GM12878 (cell line): Measurements from ENCODE around the gene GRIK3. TPM values are rescaled to one million over a fixed set of nuclear protein-coding genes. Genes with fewer than 3 reads are reported as not detected.

ENCODE experiments used
- ATAC-seq: fragments of 200-7000 bp; cut with Tn5 transposase; 3 replicates; pipeline ENCODE4 v1.9.1; 2020; ENCODE audit warnings: mild to moderate bottlenecking, moderate library complexity
- BruUV-seq: library from RNA; stranded (reverse); fragments of 400-500 nt; replicated peaks from 2 replicates; lab custom pipeline; 2021; lab: Mats Ljungman, UMichigan
- CTCF ChIA-PET: fragments of 300-600 bp; sonication (Branson Sonifier 250); formaldehyde crosslinking; extraction: SDS; loops from one replicate; lab custom pipeline; 2021; ENCODE audit warnings: inconsistent platforms; lab: Yijun Ruan, JAX
- POLR2A ChIA-PET: fragments of 350-600 bp; formaldehyde crosslinking; extraction: SDS; loops from one replicate; lab custom pipeline; 2021; ENCODE audit warnings: inconsistent platforms; lab: Charles Lee
- RAD21 ChIA-PET: fragments of 300-600 bp; sonication (Branson Sonifier 250); formaldehyde crosslinking; loops from one replicate; lab custom pipeline; 2023; ENCODE audit warnings: antibody characterized with exemption; ENCODE audit not compliant: unreplicated experiment; lab: Charles Lee
- SMC1A ChIA-PET: fragments of 300-600 bp; sonication (Branson Sonifier 250); formaldehyde crosslinking; loops from one replicate; lab custom pipeline; 2023; ENCODE audit not compliant: unreplicated experiment, uncharacterized antibody; lab: Charles Lee
- DNase-seq: peaks from one replicate; pipeline ENCODE4 v3.0.0-alpha.2; 2011; ENCODE audit warnings: low read depth, low spot score
- FAIRE-seq: peaks from 3 replicates; lab custom pipeline; 2011; peaks lifted over from hg19 to GRCh38; lab: Jason Lieb, UNC
- H2AFZ ChIP-seq: 2 replicates; pipeline ENCODE4 v1.6.0; 2011; ENCODE audit warnings: low read depth, low read length, control low read depth; ENCODE audit not compliant: control insufficient read depth
- H3K27ac ChIP-seq: 2 replicates; pipeline ENCODE4 v1.5.1; 2011; ENCODE audit warnings: control low read depth; ENCODE audit not compliant: control insufficient read depth, insufficient read depth
- H3K27me3 ChIP-seq, 2 experiments: replicated peaks in 1 of 2; 2 replicates each; pipeline versions ENCODE4 v1.6.0 to v1.6.1; 2011; ENCODE audit warnings: low read length in 1 of 2; ENCODE audit not compliant: control insufficient read depth in 2 of 2, insufficient read depth in 2 of 2
- H3K36me3 ChIP-seq, 2 experiments: 2 replicates each; pipeline ENCODE4 v1.5.1; 2011; ENCODE audit warnings: low read length in 1 of 2; ENCODE audit not compliant: control insufficient read depth in 2 of 2, insufficient read depth in 2 of 2
- H3K4me1 ChIP-seq: 2 replicates; pipeline ENCODE4 v1.6.1; 2011; ENCODE audit warnings: mild to moderate bottlenecking, low read length, moderate library complexity, mixed read lengths; ENCODE audit not compliant: control insufficient read depth, insufficient read depth
- H3K4me2 ChIP-seq: 2 replicates; pipeline ENCODE4 v1.6.0; 2011; ENCODE audit warnings: control low read depth; ENCODE audit not compliant: control insufficient read depth, insufficient read depth
- H3K4me3 ChIP-seq: fragments of 200-600 bp; sonication (generic); 2 replicates; pipeline ENCODE4 v1.5.1; 2016
- H3K79me2 ChIP-seq: 2 replicates; pipeline ENCODE4 v1.6.0; 2011; ENCODE audit warnings: low read length; ENCODE audit not compliant: control insufficient read depth, insufficient read depth
- H3K9ac ChIP-seq: 2 replicates; pipeline ENCODE4 v1.8.0; 2011; ENCODE audit warnings: low read length, control low read depth, mixed read lengths; ENCODE audit not compliant: control insufficient read depth, insufficient read depth
- H3K9me3 ChIP-seq: replicated peaks from 3 replicates; pipeline ENCODE4 v1.5.1; 2011; ENCODE audit warnings: mild to moderate bottlenecking, low read length; ENCODE audit not compliant: control insufficient read depth, insufficient read depth
- H4K20me1 ChIP-seq: 2 replicates; pipeline ENCODE4 v1.6.0; 2011; ENCODE audit not compliant: control insufficient read depth, insufficient read depth
- BACH1 ChIP-seq: fragments of 450-650 bp; IDR thresholded peaks from 2 replicates; pipeline ENCODE4 v1.6.1; 2017; ENCODE audit warnings: mild to moderate bottlenecking, borderline replicate concordance
- IRF5 ChIP-seq: fragments of 450-650 bp; IDR thresholded peaks from 2 replicates; pipeline ENCODE4 v1.6.1; 2017; ENCODE audit warnings: borderline replicate concordance
- RAD51 ChIP-seq: fragments of 450-650 bp; IDR thresholded peaks from 2 replicates; pipeline ENCODE4 v1.6.1; 2016; ENCODE audit warnings: moderate library complexity, mild to moderate bottlenecking, inconsistent platforms
- RFX5 ChIP-seq: IDR thresholded peaks from 2 replicates; pipeline ENCODE4 v1.6.1; 2011; ENCODE audit warnings: low read depth, low read length, improper control_type of control experiment
- SPI1 ChIP-seq: IDR thresholded peaks from 2 replicates; pipeline ENCODE4 v1.6.1; 2011; ENCODE audit warnings: low read depth, mild to moderate bottlenecking, low read length, moderate library complexity, borderline replicate concordance; ENCODE audit not compliant: insufficient read depth
- STAT1 ChIP-seq: fragments of 450-650 bp; conservative IDR thresholded peaks from 2 replicates; pipeline ENCODE4 v1.6.1; 2014; ENCODE audit warnings: antibody characterized with exemption, mild to moderate bottlenecking
- TCF12 ChIP-seq: IDR thresholded peaks from 2 replicates; pipeline ENCODE4 v1.6.1; 2011; ENCODE audit warnings: low read depth, mild to moderate bottlenecking, low read length
- ZNF24 ChIP-seq: fragments of 450-650 bp; IDR thresholded peaks from 2 replicates; pipeline ENCODE4 v1.6.1; 2017; ENCODE audit warnings: antibody characterized with exemption, mild to moderate bottlenecking
- ZNF274 ChIP-seq: IDR thresholded peaks from one replicate; pipeline ENCODE4 v1.8.0; 2011; ENCODE audit not compliant: insufficient read length, insufficient read depth
- WGBS: methylation state at CpG from one replicate; pipeline ENCODE4 v1.1.6; 2016; ENCODE audit warnings: low lambda C conversion rate; ENCODE audit not compliant: insufficient replicate concordance, insufficient coverage; ENCODE audit errors: missing lambda C conversion rate; 5-methylcytosine and 5-hydroxymethylcytosine counted together
- in situ Hi-C: fragments of 300-500 bp; cut with MboI; formaldehyde crosslinking; loops from 9 replicates; pipeline ENCODE4 v1.14.3; 2018; ENCODE audit warnings: mixed read lengths
- intact Hi-C: fragments of 100-400 bp; cut with micrococcal nuclease; formaldehyde crosslinking; loops from one replicate; pipeline ENCODE4 v1.14.2; 2022; ENCODE audit not compliant: unreplicated experiment
- polyA plus RNA-seq, 11 experiments: library from polyadenylated mRNA; depleted of rRNA in 4 of 11; unstranded in 6 of 11; stranded (reverse) in 5 of 11; fragments of >200 nt; fragmentation: Nextera tagmentation in 4 of 11; fragmentation: Illumina TruSeq in 1 of 11; extraction: Ambion mirVana in 4 of 11; extraction: Trizol in 1 of 11; gene quantifications; 1 replicate in 1 of 11; 2 replicates in 10 of 11; pipeline versions ENCODE4 v1.2.1 to v1.2.3, GENCODE V29; 2011 to 2016; ENCODE audit warnings: inconsistent platforms in 2 of 11, missing spikeins in 2 of 11, low read depth in 1 of 11
- total RNA-seq, 4 experiments: library from RNA; depleted of rRNA in 3 of 4; stranded (reverse); fragments of >200 nt in 3 of 4; fragmentation: Illumina TruSeq in 1 of 4; extraction: Trizol in 1 of 4; gene quantifications; 2 replicates each; pipeline versions ENCODE4 v1.2.1 to v1.2.3, GENCODE V29; 2013 to 2021
- TF ChIP-seq, protein P1 (sequence below): IDR thresholded peaks from 2 replicates; pipeline ENCODE4 v1.6.1; 2011; ENCODE audit warnings: borderline replicate concordance, low read depth, mild to moderate bottlenecking, moderate library complexity, low read length; ENCODE audit not compliant: insufficient read depth, poor library complexity, severe bottlenecking
- TF ChIP-seq, protein P2 (sequence below): fragments of 150-350 bp; IDR thresholded peaks from 2 replicates; pipeline ENCODE4 v1.6.1; 2014; ENCODE audit warnings: mild to moderate bottlenecking, low read depth, low read length

The GRIK3 gene
- total and polyA plus RNA-seq, 10 of the 15 experiments (the other 5 are each of a cell fraction or from before 2014, with no cell fraction given) = not detected

GRCh38 chr1:36922071-36922470 lies 112.2 kb downstream of the GRIK3 start:
- Histone ChIP-seq H3K27ac (no peak overlapping the region), H3K4me3 (no peak overlapping the region), H3K9me3 (no peaks in the 10 kb centered on the region), H3K27me3 (no peaks in the 10 kb centered on the region; a peak in 1 of 4 replicates), H3K79me2 (no peaks in the 10 kb centered on the region), H2AFZ (no peak overlapping the region), H3K36me3 (no peaks in the 10 kb centered on the region), H4K20me1 (no peaks in the 10 kb centered on the region), H3K4me2 (no peak overlapping the region), H3K9ac (no peak overlapping the region), H3K4me1 (no peaks in the 10 kb centered on the region)
- ChIA-PET SMC1A (no interaction called here), CTCF (no interaction called here), RAD21 (no interaction called here), POLR2A (no interaction called here)
- no TSS peak for BruUV-seq
- DNase-seq (no peak), ATAC-seq (no peak), FAIRE-seq (no peak)
- no peak for TF ChIP-seq TCF12
- TF ChIP-seq ZNF24 = no peak
- no peak for TF ChIP-seq ZNF274
- no peak for TF ChIP-seq IRF5
- TF ChIP-seq RFX5 = no peak
- no peak for TF ChIP-seq STAT1
- TF ChIP-seq, protein P1, sequence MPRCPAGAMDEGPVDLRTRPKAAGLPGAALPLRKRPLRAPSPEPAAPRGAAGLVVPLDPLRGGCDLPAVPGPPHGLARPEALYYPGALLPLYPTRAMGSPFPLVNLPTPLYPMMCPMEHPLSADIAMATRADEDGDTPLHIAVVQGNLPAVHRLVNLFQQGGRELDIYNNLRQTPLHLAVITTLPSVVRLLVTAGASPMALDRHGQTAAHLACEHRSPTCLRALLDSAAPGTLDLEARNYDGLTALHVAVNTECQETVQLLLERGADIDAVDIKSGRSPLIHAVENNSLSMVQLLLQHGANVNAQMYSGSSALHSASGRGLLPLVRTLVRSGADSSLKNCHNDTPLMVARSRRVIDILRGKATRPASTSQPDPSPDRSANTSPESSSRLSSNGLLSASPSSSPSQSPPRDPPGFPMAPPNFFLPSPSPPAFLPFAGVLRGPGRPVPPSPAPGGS = no peak
- TF ChIP-seq BACH1 = no peak
- no peak for TF ChIP-seq RAD51
- TF ChIP-seq, protein P2, sequence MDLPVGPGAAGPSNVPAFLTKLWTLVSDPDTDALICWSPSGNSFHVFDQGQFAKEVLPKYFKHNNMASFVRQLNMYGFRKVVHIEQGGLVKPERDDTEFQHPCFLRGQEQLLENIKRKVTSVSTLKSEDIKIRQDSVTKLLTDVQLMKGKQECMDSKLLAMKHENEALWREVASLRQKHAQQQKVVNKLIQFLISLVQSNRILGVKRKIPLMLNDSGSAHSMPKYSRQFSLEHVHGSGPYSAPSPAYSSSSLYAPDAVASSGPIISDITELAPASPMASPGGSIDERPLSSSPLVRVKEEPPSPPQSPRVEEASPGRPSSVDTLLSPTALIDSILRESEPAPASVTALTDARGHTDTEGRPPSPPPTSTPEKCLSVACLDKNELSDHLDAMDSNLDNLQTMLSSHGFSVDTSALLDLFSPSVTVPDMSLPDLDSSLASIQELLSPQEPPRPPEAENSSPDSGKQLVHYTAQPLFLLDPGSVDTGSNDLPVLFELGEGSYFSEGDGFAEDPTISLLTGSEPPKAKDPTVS = no peak
- TF ChIP-seq SPI1 = no peak
- WGBS = 1% methylated on average over 5 of the region's 5 CpGs
- intact Hi-C loops = no loop called here
- in situ Hi-C loops = no loop called here
